CD4-positive, alpha-beta memory T cell (primary cell): ENCODE data around the gene UGGT1. TPM values are rescaled to one million over a fixed set of nuclear protein-coding genes. Genes with fewer than 3 reads are reported as not detected.

Source experiments
- CTCF ChIA-PET: fragments of 350-600 bp; sonication (Branson Sonifier 250); formaldehyde crosslinking; loops from one replicate; lab custom pipeline; 2021; ENCODE audit warnings: inconsistent platforms; ENCODE audit not compliant: partially characterized antibody; lab: Charles Lee
- POLR2A ChIA-PET: fragments of 350-600 bp; sonication (Branson Sonifier 250); formaldehyde crosslinking; loops from one replicate; lab custom pipeline; 2021; ENCODE audit not compliant: partially characterized antibody; lab: Charles Lee
- DNase-seq, 5 donors: peaks; one replicate each; pipeline versions ENCODE4 v3.0.0 to v3.0.0-alpha.2; 2020 to 2022; ENCODE audit warnings: mixed read lengths in 1 of 5
- H3K27ac ChIP-seq: one replicate; pipeline ENCODE4 v1.7.0; 2013; ENCODE audit warnings: low read depth, low read length
- H3K27me3 ChIP-seq: 2 replicates; pipeline ENCODE4 v1.7.0; 2013; ENCODE audit warnings: mild to moderate bottlenecking, low read length, moderate library complexity; ENCODE audit not compliant: insufficient read depth
- H3K36me3 ChIP-seq: 2 replicates; pipeline ENCODE4 v1.7.0; 2013; ENCODE audit warnings: mild to moderate bottlenecking, low read length, moderate library complexity; ENCODE audit not compliant: insufficient read depth
- H3K4me1 ChIP-seq: 2 replicates; pipeline ENCODE4 v1.7.0; 2013; ENCODE audit warnings: mild to moderate bottlenecking, low read length, moderate library complexity; ENCODE audit not compliant: insufficient read depth
- H3K4me3 ChIP-seq, 2 donors: one replicate each; pipeline ENCODE4 v1.7.0; 2013; ENCODE audit warnings: low read length in 2 of 2, mild to moderate bottlenecking in 1 of 2
- H3K9me3 ChIP-seq, 2 donors: one replicate each; pipeline ENCODE4 v1.7.0; 2013; ENCODE audit warnings: low read length in 2 of 2, control low read depth in 1 of 2; ENCODE audit not compliant: control insufficient read depth in 1 of 2
- H3K27ac Mint-ChIP-seq, 7 donors: one replicate each; pipeline ENCODE4 v1.8.0; 2020 to 2021; ENCODE audit warnings: mixed read lengths in 7 of 7, mild to moderate bottlenecking in 6 of 7, inconsistent platforms in 3 of 7, moderate library complexity in 3 of 7
- H3K27me3 Mint-ChIP-seq, 2 donors: one replicate each; pipeline ENCODE4 v1.8.0; 2020 to 2021; ENCODE audit warnings: mixed read lengths in 2 of 2
- H3K36me3 Mint-ChIP-seq, 2 donors: one replicate each; pipeline ENCODE4 v1.8.0; 2020 to 2021; ENCODE audit warnings: mixed read lengths in 2 of 2, inconsistent platforms in 1 of 2, mild to moderate bottlenecking in 1 of 2
- H3K4me1 Mint-ChIP-seq, 4 donors: one replicate each; pipeline ENCODE4 v1.8.0; 2020 to 2021; ENCODE audit warnings: mixed read lengths in 4 of 4, mild to moderate bottlenecking in 1 of 4
- H3K4me3 Mint-ChIP-seq, 8 donors: one replicate each; pipeline ENCODE4 v1.8.0; 2020 to 2021; ENCODE audit warnings: mixed read lengths in 8 of 8, mild to moderate bottlenecking in 7 of 8, moderate library complexity in 6 of 8, inconsistent platforms in 3 of 8
- H3K9me3 Mint-ChIP-seq, 8 donors: one replicate each; pipeline ENCODE4 v1.8.0; 2020 to 2021; ENCODE audit warnings: mixed read lengths in 8 of 8, mild to moderate bottlenecking in 5 of 8, inconsistent platforms in 3 of 8, moderate library complexity in 1 of 8
- intact Hi-C: fragments of 100-400 bp; cut with micrococcal nuclease; formaldehyde crosslinking; loops from one replicate; pipeline ENCODE4 v1.15.1; 2023
- polyA plus RNA-seq, 2 donors: library from polyadenylated mRNA; unstranded; fragments of 300-500 nt; fragmentation: Illumina TruSeq; gene quantifications; one replicate each; pipeline ENCODE4 v1.2.3, GENCODE V29; 2021
- total RNA-seq, 2 experiments: library from RNA; stranded (reverse); gene quantifications; one replicate each; pipeline ENCODE4 v1.2.3, GENCODE V29; 2021

UGGT1 gene
- total and polyA plus RNA-seq, 4 experiments from 2014 or later: 6.5 to 60.2 (median 37.9) TPM

- no peaks in the 10 kb centered on the region for H3K27me3 ChIP-seq
- Mint-ChIP-seq H3K4me3 (no peak overlapping the region), H3K36me3 (peaks cover 73 to 94% of the 10 kb centered on the region in 2 donors), H3K27ac (no peak overlapping the region), H3K9me3 (no peaks in the 10 kb centered on the region), H3K27me3 (no peaks in the 10 kb centered on the region), H3K4me1 (no peaks in the 10 kb centered on the region)
- H3K9me3 ChIP-seq: no peaks in the 10 kb centered on the region
- DNase-seq: no peak
- no peak overlapping the region for H3K4me3 ChIP-seq
- peaks cover 82% of the 10 kb centered on the region for H3K36me3 ChIP-seq
- no peaks in the 10 kb centered on the region for H3K4me1 ChIP-seq
- ChIA-PET CTCF (interaction anchor here (1.4 kb wide), 1 partner anchor 54 kb away, joined by 4 read pairs; no protein-coding TSS in a partner anchor), POLR2A (no interaction called here)
- intact Hi-C loops: no loop called here
- H3K27ac ChIP-seq: no peak overlapping the region
Measured at GRCh38 chr2:128180031-128180430, 89.0 kb downstream of the UGGT1 start.

- ChIA-PET CTCF (interaction anchor here (1.8 kb wide), 1 partner anchor 13 kb away, joined by 5 read pairs; no protein-coding TSS in a partner anchor), POLR2A (no interaction called here)
- no peaks in the 10 kb centered on the region for H3K27me3 Mint-ChIP-seq
- H3K36me3 ChIP-seq: peaks cover 62% of the 10 kb centered on the region
- H3K4me3 ChIP-seq: no peak overlapping the region
- no peak overlapping the region for H3K27ac ChIP-seq
- no peak for DNase-seq
- no peaks in the 10 kb centered on the region for H3K4me1 ChIP-seq
- H3K27ac Mint-ChIP-seq: no peak overlapping the region
- no peaks in the 10 kb centered on the region for H3K27me3 ChIP-seq
- no peaks in the 10 kb centered on the region for H3K4me1 Mint-ChIP-seq
- H3K36me3 Mint-ChIP-seq: peaks cover 67 to 79% of the 10 kb centered on the region in 2 donors
- no peaks in the 10 kb centered on the region for H3K9me3 ChIP-seq
- H3K4me3 Mint-ChIP-seq: no peak overlapping the region
- no peaks in the 10 kb centered on the region for H3K9me3 Mint-ChIP-seq
- intact Hi-C loops: no loop called here
Measured at GRCh38 chr2:128185576-128185975, 94.6 kb downstream of the UGGT1 start.

GRCh38 chr2:128187032-128187654 is 96.1 kb downstream of the UGGT1 start:
- no peaks in the 10 kb centered on the region for H3K9me3 Mint-ChIP-seq
- no peak overlapping the region for H3K4me3 ChIP-seq
- ChIA-PET CTCF (no interaction called here), POLR2A (no interaction called here)
- no peaks in the 10 kb centered on the region for H3K9me3 ChIP-seq
- H3K36me3 Mint-ChIP-seq: peaks cover 66 to 79% of the 10 kb centered on the region in 2 donors
- H3K36me3 ChIP-seq: peaks cover 58% of the 10 kb centered on the region
- H3K27me3 Mint-ChIP-seq: no peaks in the 10 kb centered on the region
- no peaks in the 10 kb centered on the region for H3K27me3 ChIP-seq
- no peaks in the 10 kb centered on the region for H3K4me1 Mint-ChIP-seq
- peak overlapping the region in 1 of 7 donors; percentile 64 for H3K27ac Mint-ChIP-seq
- H3K27ac ChIP-seq: no peak overlapping the region
- H3K4me3 Mint-ChIP-seq: no peak overlapping the region
- intact Hi-C loops: no loop called here
- DNase-seq: no peak
- H3K4me1 ChIP-seq: no peaks in the 10 kb centered on the region

GRCh38 chr2:128195435-128195984 is 104.5 kb downstream of the UGGT1 start:
- POLR2A ChIA-PET: no interaction called here
- peak overlapping the region in 2 of 7 donors; percentile 15 to 43 for H3K27ac Mint-ChIP-seq
- no peaks in the 10 kb centered on the region for H3K9me3 Mint-ChIP-seq
- H3K4me3 Mint-ChIP-seq: no peak overlapping the region
- peaks cover 24 to 42% (median 29%) of the 10 kb centered on the region in 4 donors for H3K4me1 Mint-ChIP-seq
- intact Hi-C loops: no loop called here
- Histone ChIP-seq H3K27ac (no peak overlapping the region), H3K36me3 (peaks cover 12% of the 10 kb centered on the region), H3K4me3 (no peak overlapping the region), H3K27me3 (no peaks in the 10 kb centered on the region), H3K9me3 (no peaks in the 10 kb centered on the region), H3K4me1 (peaks cover 26% of the 10 kb centered on the region)
- CTCF ChIA-PET: no interaction called here
- H3K27me3 Mint-ChIP-seq: no peaks in the 10 kb centered on the region
- peaks cover 21 to 30% of the 10 kb centered on the region in 2 donors for H3K36me3 Mint-ChIP-seq
- no peak for DNase-seq

GRCh38 chr2:128196026-128196425 is 105.0 kb downstream of the UGGT1 start:
- intact Hi-C loops: no loop called here
- Mint-ChIP-seq H3K4me3 (peak overlapping the region in 4 of 8 donors; percentile 6 to 52 (median 46)), H3K9me3 (no peaks in the 10 kb centered on the region), H3K27me3 (no peaks in the 10 kb centered on the region), H3K27ac (peak overlapping the region in 5 of 7 donors; percentile 37 to 85 (median 72)), H3K36me3 (peaks cover 16 to 25% of the 10 kb centered on the region in 2 donors), H3K4me1 (peaks cover 24 to 42% (median 29%) of the 10 kb centered on the region in 4 donors)
- peaks cover 7% of the 10 kb centered on the region for H3K36me3 ChIP-seq
- CTCF ChIA-PET: no interaction called here
- DNase-seq: no peak
- H3K4me3 ChIP-seq: no peak overlapping the region
- no peaks in the 10 kb centered on the region for H3K9me3 ChIP-seq
- H3K27me3 ChIP-seq: no peaks in the 10 kb centered on the region
- POLR2A ChIA-PET: no interaction called here
- no peak overlapping the region for H3K27ac ChIP-seq
- peaks cover 26% of the 10 kb centered on the region for H3K4me1 ChIP-seq

- no peaks in the 10 kb centered on the region for H3K27me3 ChIP-seq
- peak overlapping the region in 7 of 8 donors; percentile 6 to 52 (median 19) for H3K4me3 Mint-ChIP-seq
Measured at GRCh38 chr2:128196471-128196931, 105.5 kb downstream of the UGGT1 start.

GRCh38 chr2:128197059-128197458 is 106.1 kb downstream of the UGGT1 start:
- no peaks in the 10 kb centered on the region for H3K9me3 ChIP-seq
- H3K36me3 ChIP-seq: peaks cover 5% of the 10 kb centered on the region
- no peak overlapping the region for H3K27ac ChIP-seq
- intact Hi-C loops: no loop called here
- no peak overlapping the region for H3K4me3 ChIP-seq
- no peak for DNase-seq
- H3K27me3 Mint-ChIP-seq: no peaks in the 10 kb centered on the region
- H3K9me3 Mint-ChIP-seq: peaks cover 0 to 2% (median 0%) of the 10 kb centered on the region in 8 donors
- H3K27ac Mint-ChIP-seq: peak overlapping the region in 6 of 7 donors; percentile 7 to 85 (median 60)
- H3K27me3 ChIP-seq: no peaks in the 10 kb centered on the region
- H3K4me1 Mint-ChIP-seq: peaks cover 24 to 42% (median 29%) of the 10 kb centered on the region in 4 donors
- H3K36me3 Mint-ChIP-seq: peaks cover 6 to 18% of the 10 kb centered on the region in 2 donors
- CTCF ChIA-PET: no interaction called here
- POLR2A ChIA-PET: no interaction called here
- peak overlapping the region in 4 of 8 donors; percentile 6 to 52 (median 32) for H3K4me3 Mint-ChIP-seq
- peaks cover 26% of the 10 kb centered on the region for H3K4me1 ChIP-seq

More at GRCh38 chr2:128196471-128196931, 105.5 kb downstream of the UGGT1 start:
- ChIA-PET POLR2A (no interaction called here), CTCF (no interaction called here)
- Histone ChIP-seq H3K9me3 (no peaks in the 10 kb centered on the region), H3K27ac (no peak overlapping the region), H3K4me3 (no peak overlapping the region), H3K36me3 (peaks cover 7% of the 10 kb centered on the region), H3K4me1 (peaks cover 26% of the 10 kb centered on the region)
- Mint-ChIP-seq H3K27me3 (no peaks in the 10 kb centered on the region), H3K36me3 (peaks cover 11 to 21% of the 10 kb centered on the region in 2 donors), H3K9me3 (no peaks in the 10 kb centered on the region), H3K4me1 (peaks cover 24 to 42% (median 29%) of the 10 kb centered on the region in 4 donors), H3K27ac (peak overlapping the region in 6 of 7 donors; percentile 34 to 85 (median 77))
- intact Hi-C loops: no loop called here
- DNase-seq: no peak
